ENCODE results near the gene TMED6. TPM values are rescaled to one million over a fixed set of nuclear protein-coding genes. Genes with fewer than 3 reads are reported as not detected.

Gene TMED6
- total RNA-seq, 1 experiment from 2014 or later: 0.59 TPM

DNA sequence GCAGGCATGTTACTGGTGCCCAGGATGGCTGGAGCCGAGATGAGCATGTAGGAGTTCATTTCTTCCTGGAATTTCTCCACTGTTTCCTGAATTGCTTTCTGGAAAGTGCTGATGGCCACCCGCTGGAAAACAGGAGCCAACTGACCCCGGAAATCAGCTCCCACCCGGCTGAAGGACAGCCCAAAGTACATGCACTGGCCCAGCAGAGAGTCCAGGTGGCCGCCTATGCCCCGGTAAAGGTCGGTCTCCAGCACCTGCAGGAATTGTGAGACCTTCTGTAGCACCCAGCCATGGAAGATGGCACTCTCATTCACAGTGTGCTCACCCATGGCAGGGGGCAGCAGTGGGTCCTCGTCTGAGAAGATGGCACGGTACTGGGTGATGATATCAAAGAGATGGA lies 16.9 kb downstream of the TMED6 start:
- peaks cover 24% of the 10 kb centered on the region; the same call in 1 of the 2 replicates for H3F3A ChIP-seq (ENCODE audit: insufficient read depth, low read depth)
- H3K4me3 ChIP-seq: no peak overlapping the region
- H3K9me3 ChIP-seq (ENCODE audit: insufficient read depth, low read depth): no peaks in the 10 kb centered on the region
- POLR2A ChIA-PET (ENCODE audit: unreplicated experiment): no interaction called here
- H3K79me2 ChIP-seq (ENCODE audit: low read depth): peaks cover 25% of the 10 kb centered on the region
- no peak overlapping the region for H3K4me2 ChIP-seq
- DNase-seq: no peak
- intact Hi-C loops (cut with micrococcal nuclease; ENCODE audit: unreplicated experiment): loop anchor here (10.0 kb wide), 1 partner anchor 430 kb away; the partner anchor contains the start of gene WWP2
- no peak overlapping the region for H3K27ac ChIP-seq
- no peaks in the 10 kb centered on the region for H3K9me2 ChIP-seq (ENCODE audit: insufficient read depth)
- CTCF ChIA-PET: no interaction called here
- TF ChIP-seq, protein P1, sequence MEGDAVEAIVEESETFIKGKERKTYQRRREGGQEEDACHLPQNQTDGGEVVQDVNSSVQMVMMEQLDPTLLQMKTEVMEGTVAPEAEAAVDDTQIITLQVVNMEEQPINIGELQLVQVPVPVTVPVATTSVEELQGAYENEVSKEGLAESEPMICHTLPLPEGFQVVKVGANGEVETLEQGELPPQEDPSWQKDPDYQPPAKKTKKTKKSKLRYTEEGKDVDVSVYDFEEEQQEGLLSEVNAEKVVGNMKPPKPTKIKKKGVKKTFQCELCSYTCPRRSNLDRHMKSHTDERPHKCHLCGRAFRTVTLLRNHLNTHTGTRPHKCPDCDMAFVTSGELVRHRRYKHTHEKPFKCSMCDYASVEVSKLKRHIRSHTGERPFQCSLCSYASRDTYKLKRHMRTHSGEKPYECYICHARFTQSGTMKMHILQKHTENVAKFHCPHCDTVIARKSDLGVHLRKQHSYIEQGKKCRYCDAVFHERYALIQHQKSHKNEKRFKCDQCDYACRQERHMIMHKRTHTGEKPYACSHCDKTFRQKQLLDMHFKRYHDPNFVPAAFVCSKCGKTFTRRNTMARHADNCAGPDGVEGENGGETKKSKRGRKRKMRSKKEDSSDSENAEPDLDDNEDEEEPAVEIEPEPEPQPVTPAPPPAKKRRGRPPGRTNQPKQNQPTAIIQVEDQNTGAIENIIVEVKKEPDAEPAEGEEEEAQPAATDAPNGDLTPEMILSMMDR (conservative IDR thresholded peaks at IDR 0.05): no peak
- TF ChIP-seq EZH2 (IDR thresholded peaks at IDR 0.05; ENCODE audit: low read depth): no peak
- H4K20me1 ChIP-seq (ENCODE audit: insufficient read depth): no peaks in the 10 kb centered on the region
- H3K27me3 ChIP-seq (ENCODE audit: insufficient read depth, low read depth): no peaks in the 10 kb centered on the region
- H3K36me3 ChIP-seq (ENCODE audit: low read depth): peaks cover 20% of the 10 kb centered on the region; the same call in 1 of the 2 replicates
- BruUV-seq (replicated peaks): no TSS peak
- H2AFZ ChIP-seq: no peak overlapping the region
- peaks cover 18% of the 10 kb centered on the region for H3K4me1 ChIP-seq (replicated peaks; ENCODE audit: insufficient read depth)

DNA sequence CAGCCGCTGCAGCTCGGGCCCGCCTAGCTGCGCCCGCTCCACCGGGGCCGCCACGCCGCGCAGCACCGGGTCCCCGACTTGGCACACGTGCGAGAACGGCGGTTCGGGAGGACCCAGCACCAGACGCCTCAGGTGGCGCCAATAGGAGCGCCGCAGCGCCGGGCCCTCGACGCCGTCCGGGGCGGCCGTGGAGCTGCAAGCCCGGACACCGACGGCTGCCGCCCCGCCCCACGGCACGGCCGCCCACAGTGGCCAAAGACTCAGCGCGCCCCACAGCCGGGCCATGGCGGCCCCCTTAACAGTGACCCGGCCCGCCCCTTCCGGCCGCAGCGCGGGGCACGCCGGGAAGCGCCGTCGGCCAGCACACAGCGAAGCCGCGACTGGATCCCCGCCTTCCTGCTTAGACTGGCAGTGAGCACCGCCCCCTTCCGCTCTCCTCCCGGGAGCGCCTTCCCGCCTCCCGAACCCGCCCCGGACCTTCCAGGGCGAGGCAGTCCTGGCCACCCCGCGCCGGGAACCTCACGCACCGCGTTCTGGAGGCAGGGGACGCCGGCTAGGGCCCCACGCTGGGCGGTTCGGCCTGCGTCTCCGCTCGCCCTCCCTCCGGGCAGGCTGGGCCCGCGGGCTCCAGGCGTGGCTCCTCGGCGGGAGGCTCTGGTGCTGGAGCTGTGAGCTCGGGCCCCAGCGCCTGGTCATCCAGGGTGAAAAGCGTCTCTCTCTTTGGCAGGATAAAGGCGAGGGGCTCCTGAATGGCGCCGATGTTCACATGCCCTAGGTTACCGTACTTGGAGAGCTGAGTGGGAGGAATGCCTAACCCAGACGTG lies 21.1 kb downstream of the TMED6 start, which contains the start of gene PDF:
PDF (minus strand) TSS at position 303 of the 824 bp plus-strand sequence; CDS start at position 285, 18 bp downstream.
- Histone ChIP-seq H3F3A (ENCODE audit: insufficient read depth, low read depth) (peaks cover 28% of the 10 kb centered on the region; the same call in 1 of the 2 replicates), H3K36me3 (ENCODE audit: low read depth) (peaks cover 36% of the 10 kb centered on the region), H3K4me2 (peak within 1 kb of the TSS; percentile 98), H4K20me1 (ENCODE audit: insufficient read depth) (peaks cover 41% of the 10 kb centered on the region), H3K9me3 (ENCODE audit: insufficient read depth, low read depth) (no peaks in the 10 kb centered on the region), H3K79me2 (ENCODE audit: low read depth) (peaks cover 45% of the 10 kb centered on the region), H3K4me1 (replicated peaks; ENCODE audit: insufficient read depth) (peaks cover 44% of the 10 kb centered on the region), H2AFZ (peak within 1 kb of the TSS; percentile 88), H3K9me2 (ENCODE audit: insufficient read depth) (no peaks in the 10 kb centered on the region), H3K27ac (peak within 1 kb of the TSS; percentile 64), H3K27me3 (ENCODE audit: insufficient read depth, low read depth) (no peaks in the 10 kb centered on the region), H3K4me3 (peak within 1 kb of the TSS; percentile 87)
- POLR2A ChIA-PET (ENCODE audit: unreplicated experiment): interaction anchor here (0.6 kb wide), 1 partner anchor 406 kb away, joined by 10 read pairs; no protein-coding TSS in a partner anchor
- TF ChIP-seq, protein P1 (conservative IDR thresholded peaks at IDR 0.05): no peak
- TF ChIP-seq EZH2 (IDR thresholded peaks at IDR 0.05; ENCODE audit: low read depth): no peak
- CTCF ChIA-PET: interaction anchor here (0.6 kb wide), 1 partner anchor 25 kb away, joined by 4 read pairs; no protein-coding TSS in a partner anchor
- peak; percentile 85 to 94 for DNase-seq
- BruUV-seq (replicated peaks): TSS peak; percentile 82
- intact Hi-C loops (cut with micrococcal nuclease; ENCODE audit: unreplicated experiment): loop anchor here (1.0 to 10.0 kb wide), 2 partner anchors 9 to 434 kb away; partner anchors contain the start of genes COG8, NIP7 and WWP2

Measured in PC-9 (cell line).